Measurements from ENCODE around the gene GNB1. TPM values are rescaled to one million over a fixed set of nuclear protein-coding genes. Genes with fewer than 3 reads are reported as not detected.

GNB1 gene
- total RNA-seq, 1 experiment from 2014 or later = 400 TPM

GRCh38 chr1:1817221-1817620 is 73.7 kb downstream of the GNB1 start:
- Histone ChIP-seq H3K27ac (ENCODE audit: insufficient read length, low read depth, low read length) (no peak overlapping the region), H4K5ac (ENCODE audit: insufficient read length, low read depth, low read length) (no peak overlapping the region), H4K20me1 (ENCODE audit: control insufficient read depth, insufficient read depth, insufficient read length) (no peaks in the 10 kb centered on the region), H3K56ac (ENCODE audit: insufficient read length, low read depth, low read length) (no peak overlapping the region), H3K23ac (ENCODE audit: insufficient read length, low read depth, low read length) (no peak overlapping the region), H3T11ph (ENCODE audit: low read length) (no peak overlapping the region), H4K91ac (ENCODE audit: insufficient read length, low read depth, low read length) (no peak overlapping the region), H4K8ac (replicated peaks; ENCODE audit: insufficient read length, low read depth, low read length) (no peak overlapping the region), H2BK15ac (ENCODE audit: low read depth, low read length) (no peak overlapping the region), H2BK12ac (ENCODE audit: insufficient read length, low read depth, low read length) (no peak overlapping the region), H3K9ac (ENCODE audit: extremely low read depth, insufficient read length, low read length) (no peak overlapping the region), H2BK20ac (ENCODE audit: low read depth, low read length, poor library complexity, severe bottlenecking) (no peak overlapping the region), H2BK120ac (ENCODE audit: low read depth, low read length, poor library complexity, severe bottlenecking) (no peak overlapping the region), H3K23me2 (ENCODE audit: insufficient read length, low read depth, low read length, poor library complexity, severe bottlenecking) (no peaks in the 10 kb centered on the region), H3K79me2 (ENCODE audit: insufficient read depth, low read length) (no peaks in the 10 kb centered on the region; the same call in 1 of the 2 replicates), H2BK5ac (ENCODE audit: insufficient read length, low read length) (no peak overlapping the region), H2AK5ac (ENCODE audit: insufficient read length, low read length) (no peak overlapping the region), H3K4ac (ENCODE audit: low read depth, low read length) (no peak overlapping the region), H3K14ac (ENCODE audit: insufficient read depth, low read length) (no peak overlapping the region), H3K4me2 (ENCODE audit: insufficient read depth, insufficient read length, low read length) (no peak overlapping the region), H3K18ac (ENCODE audit: insufficient read length, low read depth, low read length) (no peak overlapping the region), H3K4me1 (ENCODE audit: insufficient read depth, low read length) (no peaks in the 10 kb centered on the region), H2AFZ (ENCODE audit: low read length) (no peak overlapping the region), H3K27me3 (ENCODE audit: insufficient read depth, low read length) (no peaks in the 10 kb centered on the region), H3K79me1 (ENCODE audit: insufficient read depth, low read depth, low read length, poor library complexity, severe bottlenecking) (no peaks in the 10 kb centered on the region), H3K9me3 (ENCODE audit: control insufficient read depth, low read depth, low read length) (no peaks in the 10 kb centered on the region)
- Mint-ChIP-seq H3K4me1 (no peaks in the 10 kb centered on the region), H3K27ac (peak overlapping the region in 1 of 3 experiments; percentile 21; a peak in 2 of 7 replicates), H3K27me3 (ENCODE audit: low read depth) (no peaks in the 10 kb centered on the region; the same call in 1 of the 2 replicates), H3K9me3 (no peaks in the 10 kb centered on the region), H3K4me3 (no peak overlapping the region), H3K36me3 (ENCODE audit: insufficient read depth in 1 of 3, low read depth in 3 of 3) (peaks cover 36 to 75% (median 54%) of the 10 kb centered on the region in 3 experiments; a peak in 6 of 7 replicates)
- TF ChIP-seq, protein P1, sequence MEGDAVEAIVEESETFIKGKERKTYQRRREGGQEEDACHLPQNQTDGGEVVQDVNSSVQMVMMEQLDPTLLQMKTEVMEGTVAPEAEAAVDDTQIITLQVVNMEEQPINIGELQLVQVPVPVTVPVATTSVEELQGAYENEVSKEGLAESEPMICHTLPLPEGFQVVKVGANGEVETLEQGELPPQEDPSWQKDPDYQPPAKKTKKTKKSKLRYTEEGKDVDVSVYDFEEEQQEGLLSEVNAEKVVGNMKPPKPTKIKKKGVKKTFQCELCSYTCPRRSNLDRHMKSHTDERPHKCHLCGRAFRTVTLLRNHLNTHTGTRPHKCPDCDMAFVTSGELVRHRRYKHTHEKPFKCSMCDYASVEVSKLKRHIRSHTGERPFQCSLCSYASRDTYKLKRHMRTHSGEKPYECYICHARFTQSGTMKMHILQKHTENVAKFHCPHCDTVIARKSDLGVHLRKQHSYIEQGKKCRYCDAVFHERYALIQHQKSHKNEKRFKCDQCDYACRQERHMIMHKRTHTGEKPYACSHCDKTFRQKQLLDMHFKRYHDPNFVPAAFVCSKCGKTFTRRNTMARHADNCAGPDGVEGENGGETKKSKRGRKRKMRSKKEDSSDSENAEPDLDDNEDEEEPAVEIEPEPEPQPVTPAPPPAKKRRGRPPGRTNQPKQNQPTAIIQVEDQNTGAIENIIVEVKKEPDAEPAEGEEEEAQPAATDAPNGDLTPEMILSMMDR (conservative IDR thresholded peaks at IDR 0.05) = no peak
- no peak for DNase-seq
- WGBS (ENCODE audit: extremely low coverage, insufficient read length, low lambda C conversion rate) = no CpG with 5 or more reads among the region's 3 CpGs

Measured in H9 (cell line).